Medulla oblongata (tissue), 1 donor: ENCODE measurements around the gene CD6.

Experiments
- DNase-seq: peaks from one replicate; pipeline ENCODE4 v3.0.0-alpha.2; 2015; ENCODE audit errors: extremely low spot score

CD6 gene

GRCh38 chr11:61028135-61028729 lies 56.8 kb downstream of the CD6 start:
- peak; percentile 34 for DNase-seq

- no peak for DNase-seq
These were observed 61.3 kb downstream of the CD6 start for GRCh38 chr11:61032824-61033223.

GRCh38 chr11:61033417-61033816 lies 61.9 kb downstream of the CD6 start:
- DNase-seq: no peak

- DNase-seq: no peak
These were observed 62.6 kb downstream of the CD6 start for GRCh38 chr11:61034111-61034510.

GRCh38 chr11:61034704-61035525 lies 63.4 kb downstream of the CD6 start:
- no peak for DNase-seq

- DNase-seq: no peak
These were observed 64.0 kb downstream of the CD6 start for GRCh38 chr11:61035526-61035835.

GRCh38 chr11:61037441-61038093 lies 66.1 kb downstream of the CD6 start:
- no peak for DNase-seq

GRCh38 chr11:61039916-61040315 lies 68.4 kb downstream of the CD6 start:
- no peak for DNase-seq

- DNase-seq: peak; percentile 63
These were observed 70.5 kb downstream of the CD6 start for GRCh38 chr11:61041755-61042518.

- DNase-seq: no peak
These were observed 71.1 kb downstream of the CD6 start for GRCh38 chr11:61042537-61042936.

- DNase-seq: no peak
These were observed 71.6 kb downstream of the CD6 start for GRCh38 chr11:61042961-61043540.

- DNase-seq: no peak
These were observed 73.8 kb downstream of the CD6 start for GRCh38 chr11:61045271-61045670.

- no peak for DNase-seq
These were observed 75.4 kb downstream of the CD6 start for GRCh38 chr11:61046833-61047232.

- no peak for DNase-seq
These were observed 77.0 kb downstream of the CD6 start for GRCh38 chr11:61048368-61049062.

GRCh38 chr11:61049063-61049377 lies 77.5 kb downstream of the CD6 start:
- DNase-seq: no peak

- DNase-seq: no peak
These were observed 78.4 kb downstream of the CD6 start for GRCh38 chr11:61049859-61050258.

GRCh38 chr11:61052182-61052972 lies 80.9 kb downstream of the CD6 start:
- DNase-seq: no peak

- no peak for DNase-seq
These were observed 81.7 kb downstream of the CD6 start for GRCh38 chr11:61053191-61053590.

- no peak for DNase-seq
These were observed 83.0 kb downstream of the CD6 start for GRCh38 chr11:61054513-61054912.

GRCh38 chr11:61054927-61055562 lies 83.6 kb downstream of the CD6 start:
- no peak for DNase-seq
